ENCODE measurements around the gene AKAP8.
A peak's percentile ranks its signal among the peaks of the same experiment; 100 is the strongest.

AKAP8 gene

GRCh38 chr19:15390814-15391213, 11.2 kb upstream of the AKAP8 start:
- DNase-seq (ENCODE audit: low read depth): no peak
- H3K4me3 ChIP-seq (ENCODE audit: low read depth, low read length): no peak overlapping the region
- TF ChIP-seq CTCF (conservative IDR thresholded peaks at IDR 0.05; ENCODE audit: low read depth, low read length): no peak

- no peak for TF ChIP-seq CTCF (conservative IDR thresholded peaks at IDR 0.05; ENCODE audit: low read depth, low read length)
- no peak overlapping the region for H3K4me3 ChIP-seq (ENCODE audit: low read depth, low read length)
- no peak for DNase-seq (ENCODE audit: low read depth)
Observed at GRCh38 chr19:15381864-15382263, 2.3 kb upstream of the AKAP8 start.

GRCh38 chr19:15381429-15381828, 1.8 kb upstream of the AKAP8 start:
- no peak overlapping the region for H3K4me3 ChIP-seq (ENCODE audit: low read depth, low read length)
- DNase-seq (ENCODE audit: low read depth): no peak
- TF ChIP-seq CTCF (conservative IDR thresholded peaks at IDR 0.05; ENCODE audit: low read depth, low read length): no peak

- no peak for TF ChIP-seq CTCF (conservative IDR thresholded peaks at IDR 0.05; ENCODE audit: low read depth, low read length)
- DNase-seq (ENCODE audit: low read depth): peak; percentile 42
- H3K4me3 ChIP-seq (ENCODE audit: low read depth, low read length): peak overlapping the region; percentile 70
Observed at GRCh38 chr19:15379999-15380647, 536 bp upstream of the AKAP8 start.

GRCh38 chr19:15378534-15379082, 979 bp downstream of the AKAP8 start:
- peak; percentile 69 for DNase-seq (ENCODE audit: low read depth)
- peak overlapping the region; percentile 98 for H3K4me3 ChIP-seq (ENCODE audit: low read depth, low read length)
- TF ChIP-seq CTCF (conservative IDR thresholded peaks at IDR 0.05; ENCODE audit: low read depth, low read length): no peak

GRCh38 chr19:15374796-15375440, 4.7 kb downstream of the AKAP8 start:
- DNase-seq (ENCODE audit: low read depth): no peak
- TF ChIP-seq CTCF (conservative IDR thresholded peaks at IDR 0.05; ENCODE audit: low read depth, low read length): no peak
- H3K4me3 ChIP-seq (ENCODE audit: low read depth, low read length): no peak overlapping the region

Measured in choroid plexus epithelial cell (primary cell).